Measurements from ENCODE around the gene MYO5B. TPM values are rescaled to one million over a fixed set of nuclear protein-coding genes. Genes with fewer than 3 reads are reported as not detected.

The MYO5B gene
- total RNA-seq, 4 donors from 2014 or later = 6.3 to 35.2 (median 10.2) TPM

DNA sequence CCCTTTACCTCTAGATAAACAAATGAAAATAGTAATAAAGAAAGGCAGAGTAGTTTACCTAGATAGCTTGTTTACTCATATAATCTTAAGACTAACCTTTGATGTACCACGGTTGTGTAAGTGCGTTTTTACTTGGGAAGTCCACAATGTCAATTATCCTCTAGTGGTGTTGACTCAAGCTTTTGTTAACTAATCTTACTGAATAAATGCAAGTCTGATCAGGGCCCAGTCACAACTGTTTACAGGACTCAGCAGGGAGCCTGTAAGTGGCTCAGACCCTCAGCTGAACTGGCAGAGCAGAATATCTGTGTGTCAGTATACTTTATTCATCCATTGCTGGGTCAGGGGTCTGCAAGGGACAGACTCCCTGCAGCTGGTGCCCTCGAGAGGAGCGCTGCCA is 283.5 kb downstream of the MYO5B start:
- WGBS, 2 donors = 47 to 56% methylated on average over 4 of the region's 4 CpGs
- no peaks in the 10 kb centered on the region for H3K4me1 ChIP-seq
- no peaks in the 10 kb centered on the region for H3K27me3 ChIP-seq
- TF ChIP-seq, protein P1, sequence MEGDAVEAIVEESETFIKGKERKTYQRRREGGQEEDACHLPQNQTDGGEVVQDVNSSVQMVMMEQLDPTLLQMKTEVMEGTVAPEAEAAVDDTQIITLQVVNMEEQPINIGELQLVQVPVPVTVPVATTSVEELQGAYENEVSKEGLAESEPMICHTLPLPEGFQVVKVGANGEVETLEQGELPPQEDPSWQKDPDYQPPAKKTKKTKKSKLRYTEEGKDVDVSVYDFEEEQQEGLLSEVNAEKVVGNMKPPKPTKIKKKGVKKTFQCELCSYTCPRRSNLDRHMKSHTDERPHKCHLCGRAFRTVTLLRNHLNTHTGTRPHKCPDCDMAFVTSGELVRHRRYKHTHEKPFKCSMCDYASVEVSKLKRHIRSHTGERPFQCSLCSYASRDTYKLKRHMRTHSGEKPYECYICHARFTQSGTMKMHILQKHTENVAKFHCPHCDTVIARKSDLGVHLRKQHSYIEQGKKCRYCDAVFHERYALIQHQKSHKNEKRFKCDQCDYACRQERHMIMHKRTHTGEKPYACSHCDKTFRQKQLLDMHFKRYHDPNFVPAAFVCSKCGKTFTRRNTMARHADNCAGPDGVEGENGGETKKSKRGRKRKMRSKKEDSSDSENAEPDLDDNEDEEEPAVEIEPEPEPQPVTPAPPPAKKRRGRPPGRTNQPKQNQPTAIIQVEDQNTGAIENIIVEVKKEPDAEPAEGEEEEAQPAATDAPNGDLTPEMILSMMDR (IDR thresholded peaks at IDR 0.05) = no peak
- TF ChIP-seq POLR2A (IDR thresholded peaks at IDR 0.05) (no peak), EP300 (IDR thresholded peaks at IDR 0.05) (no peak)
- no peak overlapping the region for H3K27ac ChIP-seq
- H3K4me3 ChIP-seq = no peak overlapping the region
- H3K9me3 ChIP-seq = no peaks in the 10 kb centered on the region
- no peaks in the 10 kb centered on the region for H3K36me3 ChIP-seq
- no peak for DNase-seq (ENCODE audit: low spot score in 2 of 2)

DNA sequence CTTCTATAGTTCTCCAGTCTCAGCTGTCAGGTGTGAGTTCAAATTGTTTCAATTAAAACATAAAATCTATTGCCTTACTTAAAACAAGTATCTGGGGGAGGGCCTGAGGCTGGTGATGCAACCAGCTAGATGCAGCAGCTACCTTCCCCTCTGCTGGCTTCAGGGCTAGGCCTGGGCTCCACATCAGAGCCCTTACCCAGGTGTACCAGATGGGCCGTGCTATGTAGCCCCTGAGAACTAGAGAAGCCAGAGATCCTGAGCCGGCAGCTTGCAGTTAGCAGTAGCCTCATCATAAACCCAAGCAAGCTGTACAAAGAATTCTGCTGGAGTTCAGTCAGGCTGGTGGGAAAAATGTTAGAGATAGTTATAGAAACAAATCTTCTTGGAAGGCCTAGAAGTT is 284.0 kb downstream of the MYO5B start:
- Histone ChIP-seq H3K36me3 (no peaks in the 10 kb centered on the region), H3K4me1 (no peaks in the 10 kb centered on the region), H3K9me3 (no peaks in the 10 kb centered on the region), H3K27me3 (no peaks in the 10 kb centered on the region), H3K4me3 (no peak overlapping the region), H3K27ac (no peak overlapping the region)
- DNase-seq (ENCODE audit: low spot score in 2 of 2) = no peak
- 67 to 68% methylated on average over 2 of the region's 2 CpGs for WGBS, 2 donors
- TF ChIP-seq EP300 (IDR thresholded peaks at IDR 0.05) (no peak), POLR2A (IDR thresholded peaks at IDR 0.05) (no peak)
- TF ChIP-seq, protein P1 (IDR thresholded peaks at IDR 0.05) = no peak

DNA sequence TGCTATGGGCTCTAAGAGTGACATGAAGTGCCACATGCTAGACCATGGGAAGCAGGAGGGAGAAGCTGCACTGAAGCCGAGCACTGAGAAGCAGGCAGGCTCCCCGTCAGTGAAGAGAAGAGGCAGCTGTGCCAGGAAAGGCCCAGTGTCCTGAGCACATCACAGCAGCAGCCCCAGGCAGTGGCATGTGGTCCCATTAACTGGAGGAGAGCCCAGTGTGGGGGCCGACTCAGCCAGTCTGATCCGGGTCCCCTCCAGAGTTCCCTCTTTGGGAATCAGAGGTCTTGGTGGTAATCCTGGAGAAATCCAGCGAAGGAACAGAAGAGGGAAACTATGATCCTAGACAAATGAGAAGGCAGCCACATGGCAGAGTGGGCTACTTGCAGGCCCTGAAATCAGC is 284.9 kb downstream of the MYO5B start:
- WGBS, 2 donors = 74 to 77% methylated on average over 5 of the region's 5 CpGs

DNA sequence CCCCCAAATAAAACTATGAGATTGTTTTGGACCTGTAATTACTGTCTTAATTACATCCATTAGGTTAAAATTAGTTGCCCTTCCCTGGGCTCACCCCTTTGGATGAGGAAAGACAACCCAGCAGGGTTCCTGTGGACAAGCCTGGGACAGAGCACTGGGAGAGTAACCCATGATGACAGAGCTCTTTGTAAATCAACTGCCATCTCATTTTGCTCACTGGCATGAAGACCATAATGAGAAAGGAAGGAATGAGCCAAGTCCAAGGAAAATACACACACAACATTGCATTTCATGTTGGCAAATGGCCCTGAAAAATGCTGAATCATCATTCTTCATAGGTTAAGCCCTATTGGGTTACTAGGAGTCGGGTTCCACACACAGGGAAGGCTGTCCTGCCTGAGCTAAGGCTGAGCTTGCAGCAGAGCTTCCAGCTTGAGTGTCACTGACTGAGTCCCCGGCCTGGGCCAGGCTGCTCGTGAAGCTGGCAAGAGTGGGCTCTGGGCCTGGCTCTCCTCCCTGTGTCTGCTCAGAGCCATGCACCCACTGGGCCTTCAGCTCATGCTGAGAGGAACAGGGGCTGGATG is 287.5 kb downstream of the MYO5B start:
- no peaks in the 10 kb centered on the region for H3K27me3 ChIP-seq
- no peaks in the 10 kb centered on the region for H3K4me1 ChIP-seq
- H3K4me3 ChIP-seq = no peak overlapping the region
- TF ChIP-seq, protein P1 (IDR thresholded peaks at IDR 0.05) = no peak
- H3K27ac ChIP-seq = no peak overlapping the region
- no peak for DNase-seq (ENCODE audit: low spot score in 2 of 2)
- WGBS, 2 donors = 40 to 43% methylated on average over 3 of the region's 3 CpGs
- no peaks in the 10 kb centered on the region for H3K36me3 ChIP-seq
- no peaks in the 10 kb centered on the region for H3K9me3 ChIP-seq

More for the DNA sequence above, 284.9 kb downstream of the MYO5B start:
- H3K9me3 ChIP-seq = no peaks in the 10 kb centered on the region
- H3K4me1 ChIP-seq = no peaks in the 10 kb centered on the region
- H3K27ac ChIP-seq = no peak overlapping the region
- no peaks in the 10 kb centered on the region for H3K27me3 ChIP-seq
- no peak overlapping the region for H3K4me3 ChIP-seq
- no peak for TF ChIP-seq EP300 (IDR thresholded peaks at IDR 0.05)
- no peak for TF ChIP-seq POLR2A (IDR thresholded peaks at IDR 0.05)
- TF ChIP-seq, protein P1 (IDR thresholded peaks at IDR 0.05) = no peak
- no peak for DNase-seq (ENCODE audit: low spot score in 2 of 2)
- no peaks in the 10 kb centered on the region for H3K36me3 ChIP-seq

DNA sequence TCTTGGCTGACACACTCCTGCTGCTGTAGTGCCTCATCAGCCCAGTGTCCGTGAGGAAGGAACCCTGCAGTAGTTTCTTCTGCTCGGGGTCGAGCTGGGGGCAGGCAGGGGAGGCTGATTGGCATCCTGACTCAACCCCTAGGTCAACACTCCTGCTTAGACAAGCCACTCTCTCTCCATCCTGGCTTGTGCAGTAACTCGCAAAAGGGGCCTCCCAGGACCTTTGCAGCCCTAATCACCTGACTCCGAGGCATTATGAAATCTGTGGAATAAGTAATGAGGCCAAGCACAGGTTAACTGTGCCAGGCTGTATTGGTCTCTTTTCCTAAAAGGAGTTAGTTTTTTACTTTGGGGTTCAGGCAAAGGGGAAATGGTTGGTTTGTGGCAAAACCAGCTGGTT is 289.2 kb downstream of the MYO5B start:
- no peaks in the 10 kb centered on the region for H3K9me3 ChIP-seq
- H3K27ac ChIP-seq = no peak overlapping the region
- DNase-seq (ENCODE audit: low spot score in 2 of 2) = no peak
- no peaks in the 10 kb centered on the region for H3K36me3 ChIP-seq
- no peaks in the 10 kb centered on the region for H3K4me1 ChIP-seq
- H3K4me3 ChIP-seq = no peak overlapping the region
- TF ChIP-seq EP300 (IDR thresholded peaks at IDR 0.05) = no peak
- TF ChIP-seq, protein P1 (IDR thresholded peaks at IDR 0.05) = no peak
- no peak for TF ChIP-seq POLR2A (IDR thresholded peaks at IDR 0.05)
- no peaks in the 10 kb centered on the region for H3K27me3 ChIP-seq
- WGBS, 2 donors = 37 to 47% methylated on average over 5 of the region's 5 CpGs
